GM23338 (cell line): ENCODE data around the gene ZNF366. TPM values are rescaled to one million over a fixed set of nuclear protein-coding genes. Genes with fewer than 3 reads are reported as not detected.

Experiments
- ATAC-seq: fragments of 200-7000 bp; cut with Tn5 transposase; 3 replicates; pipeline ENCODE4 v1.9.1; 2020
- DNase-seq: peaks from one replicate; pipeline ENCODE4 v3.0.0-alpha.2; 2015; ENCODE audit warnings: low spot score
- H2AFZ ChIP-seq: fragments of 200-600 bp; sonication (generic); 2 replicates; pipeline ENCODE4 v1.8.0; 2016; ENCODE audit warnings: antibody characterized with exemption, mild to moderate bottlenecking, moderate library complexity
- H3F3A ChIP-seq: fragments of 200-600 bp; sonication (generic); replicated peaks from 2 replicates; pipeline ENCODE4 v1.8.0; 2017; ENCODE audit warnings: antibody characterized with exemption, mixed run types, low read depth
- H3K27ac ChIP-seq: fragments of 200-600 bp; sonication (generic); 2 replicates; pipeline ENCODE4 v1.6.1; 2016; ENCODE audit warnings: low read depth
- H3K27me3 ChIP-seq: fragments of 200-600 bp; sonication (generic); 2 replicates; pipeline ENCODE4 v1.8.0; 2016; ENCODE audit warnings: mild to moderate bottlenecking, mixed run types, moderate library complexity; ENCODE audit not compliant: insufficient read depth
- H3K36me3 ChIP-seq: fragments of 200-600 bp; sonication (generic); 2 replicates; pipeline ENCODE4 v1.8.0; 2016; ENCODE audit warnings: mild to moderate bottlenecking; ENCODE audit not compliant: insufficient read depth
- H3K4me1 ChIP-seq: fragments of 200-600 bp; sonication (generic); 2 replicates; pipeline ENCODE4 v1.8.0; 2016; ENCODE audit warnings: mild to moderate bottlenecking, moderate library complexity; ENCODE audit not compliant: insufficient read depth
- H3K4me2 ChIP-seq: fragments of 200-600 bp; sonication (generic); 2 replicates; pipeline ENCODE4 v1.7.1; 2017; ENCODE audit warnings: mixed run types
- H3K4me3 ChIP-seq: fragments of 200-600 bp; sonication (generic); 2 replicates; pipeline ENCODE4 v1.6.1; 2016; ENCODE audit warnings: mixed run types
- H3K79me2 ChIP-seq: fragments of 200-600 bp; sonication (generic); replicated peaks from 2 replicates; pipeline ENCODE4 v1.8.0; 2017; ENCODE audit warnings: mild to moderate bottlenecking; ENCODE audit not compliant: insufficient read depth
- H3K9me2 ChIP-seq: fragments of 200-600 bp; sonication (generic); 2 replicates; pipeline ENCODE4 v1.8.0; 2017; ENCODE audit not compliant: insufficient read depth
- H4K20me1 ChIP-seq: fragments of 200-600 bp; sonication (generic); replicated peaks from 2 replicates; pipeline ENCODE4 v1.8.0; 2017; ENCODE audit warnings: mild to moderate bottlenecking; ENCODE audit not compliant: insufficient read depth
- H3K27ac Mint-ChIP-seq: 2 replicates; pipeline ENCODE4 v1.8.0; 2020; ENCODE audit warnings: inconsistent platforms, mild to moderate bottlenecking, moderate library complexity, mixed read lengths
- H3K27me3 Mint-ChIP-seq: 3 replicates; pipeline ENCODE4 v1.8.0; 2022; ENCODE audit warnings: low read depth, mild to moderate bottlenecking, moderate library complexity, mixed read lengths, inconsistent platforms; ENCODE audit not compliant: insufficient read depth, poor library complexity
- H3K36me3 Mint-ChIP-seq: 3 replicates; pipeline ENCODE4 v1.8.0; 2021; ENCODE audit warnings: low read depth, mild to moderate bottlenecking, inconsistent platforms, moderate library complexity, mixed read lengths
- H3K4me1 Mint-ChIP-seq: 3 replicates; pipeline ENCODE4 v1.8.0; 2020; ENCODE audit warnings: mild to moderate bottlenecking, inconsistent platforms, mixed read lengths
- H3K4me3 Mint-ChIP-seq: 3 replicates; pipeline ENCODE4 v1.8.0; 2021; ENCODE audit warnings: moderate library complexity, mild to moderate bottlenecking, inconsistent platforms, mixed read lengths
- H3K9me3 Mint-ChIP-seq: 3 replicates; pipeline ENCODE4 v1.8.0; 2020; ENCODE audit warnings: moderate library complexity, mild to moderate bottlenecking, inconsistent platforms, mixed read lengths
- CREB1 ChIP-seq: fragments of 250-450 bp; sonication (Bioruptor Pico); IDR thresholded peaks from 2 replicates; pipeline ENCODE4 v1.5.0; 2020; ENCODE audit warnings: low read depth, mild to moderate bottlenecking, moderate library complexity
- EZH2 ChIP-seq: fragments of 200-600 bp; sonication (generic); IDR thresholded peaks from one replicate; pipeline ENCODE4 v1.8.0; 2017; ENCODE audit warnings: antibody characterized with exemption, mild to moderate bottlenecking, low read depth; ENCODE audit not compliant: unreplicated experiment
- EZH2phosphoT487 ChIP-seq: fragments of 200-600 bp; sonication (generic); IDR thresholded peaks from one replicate; pipeline ENCODE4 v1.8.1; 2018; ENCODE audit warnings: antibody characterized with exemption; ENCODE audit not compliant: unreplicated experiment
- JUNB ChIP-seq: IDR thresholded peaks from one replicate; pipeline ENCODE4 v1.6.1; 2016; ENCODE audit warnings: antibody characterized with exemption; ENCODE audit not compliant: unreplicated experiment
- NANOG ChIP-seq: IDR thresholded peaks from 2 replicates; pipeline ENCODE4 v1.6.1; 2016; ENCODE audit warnings: antibody characterized with exemption, borderline replicate concordance
- POLR2AphosphoS5 ChIP-seq: IDR thresholded peaks from 2 replicates; pipeline ENCODE4 v1.6.1; 2016; ENCODE audit warnings: antibody characterized with exemption, low read depth
- STAT1 ChIP-seq: IDR thresholded peaks from one replicate; pipeline ENCODE4 v1.6.1; 2016; ENCODE audit warnings: antibody characterized with exemption; ENCODE audit not compliant: unreplicated experiment
- ZNF114 ChIP-seq: fragments of 250-450 bp; sonication (Bioruptor Pico); IDR thresholded peaks from 2 replicates; pipeline ENCODE4 v1.5.0; 2020; ENCODE audit warnings: mild to moderate bottlenecking, moderate library complexity
- ZNF331 ChIP-seq: fragments of 250-450 bp; sonication (Bioruptor Pico); IDR thresholded peaks from 2 replicates; pipeline ENCODE4 v1.5.0; 2020; ENCODE audit warnings: low read depth, mild to moderate bottlenecking, moderate library complexity
- polyA plus RNA-seq: library from polyadenylated mRNA; unstranded; fragments of >200 nt; fragmentation: Nextera tagmentation; extraction: Ambion mirVana; gene quantifications from 2 replicates; pipeline ENCODE4 v1.2.1, GENCODE V29; 2016
- total RNA-seq: library from RNA; depleted of rRNA; stranded (reverse); fragments of >200 nt; shearing (Covaris generic); gene quantifications from 2 replicates; pipeline ENCODE4 v1.2.3, GENCODE V29; 2014
- TF ChIP-seq, protein P1 (sequence below), 2 experiments: fragments of 200-600 bp in 1 of 2; sonication (generic) in 1 of 2; conservative IDR thresholded peaks; 2 replicates each; pipeline versions ENCODE4 v1.5.1 to v1.6.1; 2016 to 2017; ENCODE audit warnings: antibody characterized with exemption in 2 of 2, low read depth in 2 of 2, mild to moderate bottlenecking in 2 of 2, moderate library complexity in 1 of 2
- TF ChIP-seq, protein P2 (sequence below): fragments of 250-450 bp; sonication (Bioruptor Pico); IDR thresholded peaks from 2 replicates; pipeline ENCODE4 v1.5.0; 2020; ENCODE audit warnings: mild to moderate bottlenecking, moderate library complexity
- TF ChIP-seq, protein P3 (sequence below): IDR thresholded peaks from 2 replicates; pipeline ENCODE4 v1.6.1; 2016; ENCODE audit warnings: antibody characterized with exemption
- TF ChIP-seq, protein P4 (sequence below): IDR thresholded peaks from one replicate; pipeline ENCODE4 v1.6.1; 2018; ENCODE audit warnings: antibody characterized with exemption; ENCODE audit not compliant: unreplicated experiment

The ZNF366 gene
- total and polyA plus RNA-seq, 2 experiments from 2014 or later: not detected

DNA sequence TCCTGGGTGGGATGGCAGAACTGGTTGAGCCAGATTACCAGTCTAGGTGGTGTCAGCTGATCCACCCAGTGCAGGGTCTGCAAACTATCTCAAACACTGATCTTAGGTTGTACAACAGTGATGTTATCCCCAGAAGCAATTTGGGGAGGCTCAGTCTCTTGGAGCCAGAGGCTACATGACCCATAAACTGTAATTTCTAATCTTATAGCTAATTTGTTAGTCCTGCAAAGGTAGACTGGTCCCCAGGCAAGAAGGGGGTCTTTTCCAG is 5.3 kb upstream of the ZNF366 start:
- H3K36me3 ChIP-seq: no peaks in the 10 kb centered on the region
- no peaks in the 10 kb centered on the region for H3K27me3 Mint-ChIP-seq

More for the DNA sequence above, 5.3 kb upstream of the ZNF366 start:
- no peak overlapping the region for H3K4me2 ChIP-seq
- H3K27ac ChIP-seq: no peak overlapping the region
- H3K27ac Mint-ChIP-seq: no peak overlapping the region
- no peaks in the 10 kb centered on the region for H3K36me3 Mint-ChIP-seq
- H2AFZ ChIP-seq: no peak overlapping the region
- H3K9me2 ChIP-seq: peaks cover 22% of the 10 kb centered on the region
- H4K20me1 ChIP-seq: no peaks in the 10 kb centered on the region
- H3K9me3 Mint-ChIP-seq: no peaks in the 10 kb centered on the region
- H3K4me1 Mint-ChIP-seq: peaks cover 21% of the 10 kb centered on the region
- no peak for ATAC-seq
- no peak for DNase-seq
- H3K4me1 ChIP-seq: peaks cover 18% of the 10 kb centered on the region
- no peak overlapping the region for H3K4me3 ChIP-seq
- no peak for TF ChIP-seq POLR2AphosphoS5
- no peak for TF ChIP-seq JUNB
- TF ChIP-seq NANOG: no peak
- TF ChIP-seq EZH2phosphoT487: no peak
- TF ChIP-seq STAT1: no peak
- no peak for TF ChIP-seq ZNF114 (CRISPR knock-in tag)
- TF ChIP-seq, protein P1, sequence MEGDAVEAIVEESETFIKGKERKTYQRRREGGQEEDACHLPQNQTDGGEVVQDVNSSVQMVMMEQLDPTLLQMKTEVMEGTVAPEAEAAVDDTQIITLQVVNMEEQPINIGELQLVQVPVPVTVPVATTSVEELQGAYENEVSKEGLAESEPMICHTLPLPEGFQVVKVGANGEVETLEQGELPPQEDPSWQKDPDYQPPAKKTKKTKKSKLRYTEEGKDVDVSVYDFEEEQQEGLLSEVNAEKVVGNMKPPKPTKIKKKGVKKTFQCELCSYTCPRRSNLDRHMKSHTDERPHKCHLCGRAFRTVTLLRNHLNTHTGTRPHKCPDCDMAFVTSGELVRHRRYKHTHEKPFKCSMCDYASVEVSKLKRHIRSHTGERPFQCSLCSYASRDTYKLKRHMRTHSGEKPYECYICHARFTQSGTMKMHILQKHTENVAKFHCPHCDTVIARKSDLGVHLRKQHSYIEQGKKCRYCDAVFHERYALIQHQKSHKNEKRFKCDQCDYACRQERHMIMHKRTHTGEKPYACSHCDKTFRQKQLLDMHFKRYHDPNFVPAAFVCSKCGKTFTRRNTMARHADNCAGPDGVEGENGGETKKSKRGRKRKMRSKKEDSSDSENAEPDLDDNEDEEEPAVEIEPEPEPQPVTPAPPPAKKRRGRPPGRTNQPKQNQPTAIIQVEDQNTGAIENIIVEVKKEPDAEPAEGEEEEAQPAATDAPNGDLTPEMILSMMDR (conservative IDR thresholded peaks at IDR 0.05; ENCODE audit: low read depth in 2 of 2): no peak
- no peak for TF ChIP-seq EZH2
- TF ChIP-seq CREB1 (CRISPR knock-in tag): no peak
- TF ChIP-seq, protein P2, sequence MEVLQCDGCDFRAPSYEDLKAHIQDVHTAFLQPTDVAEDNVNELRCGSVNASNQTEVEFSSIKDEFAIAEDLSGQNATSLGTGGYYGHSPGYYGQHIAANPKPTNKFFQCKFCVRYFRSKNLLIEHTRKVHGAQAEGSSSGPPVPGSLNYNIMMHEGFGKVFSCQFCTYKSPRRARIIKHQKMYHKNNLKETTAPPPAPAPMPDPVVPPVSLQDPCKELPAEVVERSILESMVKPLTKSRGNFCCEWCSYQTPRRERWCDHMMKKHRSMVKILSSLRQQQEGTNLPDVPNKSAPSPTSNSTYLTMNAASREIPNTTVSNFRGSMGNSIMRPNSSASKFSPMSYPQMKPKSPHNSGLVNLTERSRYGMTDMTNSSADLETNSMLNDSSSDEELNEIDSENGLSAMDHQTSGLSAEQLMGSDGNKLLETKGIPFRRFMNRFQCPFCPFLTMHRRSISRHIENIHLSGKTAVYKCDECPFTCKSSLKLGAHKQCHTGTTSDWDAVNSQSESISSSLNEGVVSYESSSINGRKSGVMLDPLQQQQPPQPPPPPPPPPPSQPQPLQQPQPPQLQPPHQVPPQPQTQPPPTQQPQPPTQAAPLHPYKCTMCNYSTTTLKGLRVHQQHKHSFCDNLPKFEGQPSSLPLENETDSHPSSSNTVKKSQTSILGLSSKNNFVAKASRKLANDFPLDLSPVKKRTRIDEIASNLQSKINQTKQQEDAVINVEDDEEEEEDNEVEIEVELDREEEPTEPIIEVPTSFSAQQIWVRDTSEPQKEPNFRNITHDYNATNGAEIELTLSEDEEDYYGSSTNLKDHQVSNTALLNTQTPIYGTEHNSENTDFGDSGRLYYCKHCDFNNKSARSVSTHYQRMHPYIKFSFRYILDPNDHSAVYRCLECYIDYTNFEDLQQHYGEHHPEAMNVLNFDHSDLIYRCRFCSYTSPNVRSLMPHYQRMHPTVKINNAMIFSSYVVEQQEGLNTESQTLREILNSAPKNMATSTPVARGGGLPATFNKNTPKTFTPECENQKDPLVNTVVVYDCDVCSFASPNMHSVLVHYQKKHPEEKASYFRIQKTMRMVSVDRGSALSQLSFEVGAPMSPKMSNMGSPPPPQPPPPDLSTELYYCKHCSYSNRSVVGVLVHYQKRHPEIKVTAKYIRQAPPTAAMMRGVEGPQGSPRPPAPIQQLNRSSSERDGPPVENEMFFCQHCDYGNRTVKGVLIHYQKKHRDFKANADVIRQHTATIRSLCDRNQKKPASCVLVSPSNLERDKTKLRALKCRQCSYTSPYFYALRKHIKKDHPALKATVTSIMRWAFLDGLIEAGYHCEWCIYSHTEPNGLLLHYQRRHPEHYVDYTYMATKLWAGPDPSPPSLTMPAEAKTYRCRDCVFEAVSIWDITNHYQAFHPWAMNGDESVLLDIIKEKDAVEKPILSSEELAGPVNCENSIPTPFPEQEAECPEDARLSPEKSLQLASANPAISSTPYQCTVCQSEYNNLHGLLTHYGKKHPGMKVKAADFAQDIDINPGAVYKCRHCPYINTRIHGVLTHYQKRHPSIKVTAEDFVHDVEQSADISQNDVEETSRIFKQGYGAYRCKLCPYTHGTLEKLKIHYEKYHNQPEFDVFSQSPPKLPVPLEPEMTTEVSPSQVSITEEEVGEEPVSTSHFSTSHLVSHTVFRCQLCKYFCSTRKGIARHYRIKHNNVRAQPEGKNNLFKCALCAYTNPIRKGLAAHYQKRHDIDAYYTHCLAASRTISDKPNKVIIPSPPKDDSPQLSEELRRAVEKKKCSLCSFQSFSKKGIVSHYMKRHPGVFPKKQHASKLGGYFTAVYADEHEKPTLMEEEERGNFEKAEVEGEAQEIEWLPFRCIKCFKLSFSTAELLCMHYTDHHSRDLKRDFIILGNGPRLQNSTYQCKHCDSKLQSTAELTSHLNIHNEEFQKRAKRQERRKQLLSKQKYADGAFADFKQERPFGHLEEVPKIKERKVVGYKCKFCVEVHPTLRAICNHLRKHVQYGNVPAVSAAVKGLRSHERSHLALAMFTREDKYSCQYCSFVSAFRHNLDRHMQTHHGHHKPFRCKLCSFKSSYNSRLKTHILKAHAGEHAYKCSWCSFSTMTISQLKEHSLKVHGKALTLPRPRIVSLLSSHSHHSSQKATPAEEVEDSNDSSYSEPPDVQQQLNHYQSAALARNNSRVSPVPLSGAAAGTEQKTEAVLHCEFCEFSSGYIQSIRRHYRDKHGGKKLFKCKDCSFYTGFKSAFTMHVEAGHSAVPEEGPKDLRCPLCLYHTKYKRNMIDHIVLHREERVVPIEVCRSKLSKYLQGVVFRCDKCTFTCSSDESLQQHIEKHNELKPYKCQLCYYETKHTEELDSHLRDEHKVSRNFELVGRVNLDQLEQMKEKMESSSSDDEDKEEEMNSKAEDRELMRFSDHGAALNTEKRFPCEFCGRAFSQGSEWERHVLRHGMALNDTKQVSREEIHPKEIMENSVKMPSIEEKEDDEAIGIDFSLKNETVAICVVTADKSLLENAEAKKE: no peak
- TF ChIP-seq ZNF331: no peak
- TF ChIP-seq, protein P3, sequence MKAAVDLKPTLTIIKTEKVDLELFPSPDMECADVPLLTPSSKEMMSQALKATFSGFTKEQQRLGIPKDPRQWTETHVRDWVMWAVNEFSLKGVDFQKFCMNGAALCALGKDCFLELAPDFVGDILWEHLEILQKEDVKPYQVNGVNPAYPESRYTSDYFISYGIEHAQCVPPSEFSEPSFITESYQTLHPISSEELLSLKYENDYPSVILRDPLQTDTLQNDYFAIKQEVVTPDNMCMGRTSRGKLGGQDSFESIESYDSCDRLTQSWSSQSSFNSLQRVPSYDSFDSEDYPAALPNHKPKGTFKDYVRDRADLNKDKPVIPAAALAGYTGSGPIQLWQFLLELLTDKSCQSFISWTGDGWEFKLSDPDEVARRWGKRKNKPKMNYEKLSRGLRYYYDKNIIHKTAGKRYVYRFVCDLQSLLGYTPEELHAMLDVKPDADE: no peak
- TF ChIP-seq, protein P4, sequence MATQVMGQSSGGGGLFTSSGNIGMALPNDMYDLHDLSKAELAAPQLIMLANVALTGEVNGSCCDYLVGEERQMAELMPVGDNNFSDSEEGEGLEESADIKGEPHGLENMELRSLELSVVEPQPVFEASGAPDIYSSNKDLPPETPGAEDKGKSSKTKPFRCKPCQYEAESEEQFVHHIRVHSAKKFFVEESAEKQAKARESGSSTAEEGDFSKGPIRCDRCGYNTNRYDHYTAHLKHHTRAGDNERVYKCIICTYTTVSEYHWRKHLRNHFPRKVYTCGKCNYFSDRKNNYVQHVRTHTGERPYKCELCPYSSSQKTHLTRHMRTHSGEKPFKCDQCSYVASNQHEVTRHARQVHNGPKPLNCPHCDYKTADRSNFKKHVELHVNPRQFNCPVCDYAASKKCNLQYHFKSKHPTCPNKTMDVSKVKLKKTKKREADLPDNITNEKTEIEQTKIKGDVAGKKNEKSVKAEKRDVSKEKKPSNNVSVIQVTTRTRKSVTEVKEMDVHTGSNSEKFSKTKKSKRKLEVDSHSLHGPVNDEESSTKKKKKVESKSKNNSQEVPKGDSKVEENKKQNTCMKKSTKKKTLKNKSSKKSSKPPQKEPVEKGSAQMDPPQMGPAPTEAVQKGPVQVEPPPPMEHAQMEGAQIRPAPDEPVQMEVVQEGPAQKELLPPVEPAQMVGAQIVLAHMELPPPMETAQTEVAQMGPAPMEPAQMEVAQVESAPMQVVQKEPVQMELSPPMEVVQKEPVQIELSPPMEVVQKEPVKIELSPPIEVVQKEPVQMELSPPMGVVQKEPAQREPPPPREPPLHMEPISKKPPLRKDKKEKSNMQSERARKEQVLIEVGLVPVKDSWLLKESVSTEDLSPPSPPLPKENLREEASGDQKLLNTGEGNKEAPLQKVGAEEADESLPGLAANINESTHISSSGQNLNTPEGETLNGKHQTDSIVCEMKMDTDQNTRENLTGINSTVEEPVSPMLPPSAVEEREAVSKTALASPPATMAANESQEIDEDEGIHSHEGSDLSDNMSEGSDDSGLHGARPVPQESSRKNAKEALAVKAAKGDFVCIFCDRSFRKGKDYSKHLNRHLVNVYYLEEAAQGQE: no peak
- H3K27me3 ChIP-seq: no peaks in the 10 kb centered on the region
- no peaks in the 10 kb centered on the region for H3F3A ChIP-seq
- no peak overlapping the region for H3K4me3 Mint-ChIP-seq
- no peaks in the 10 kb centered on the region for H3K79me2 ChIP-seq
